Activated naive CD4-positive, alpha-beta T cell treated with anti-CD3 and anti-CD28 coated beads for 36 hours (primary cell): ENCODE results near the gene VAV2. TPM values are rescaled to one million over a fixed set of nuclear protein-coding genes. Genes with fewer than 3 reads are reported as not detected.

Experiments used
- CTCF ChIA-PET: fragments of 350-600 bp; sonication (Branson Sonifier 250); formaldehyde crosslinking; loops from one replicate; lab custom pipeline; 2021; ENCODE audit warnings: antibody characterized with exemption; lab: Charles Lee
- DNase-seq: peaks from one replicate; pipeline ENCODE4 v3.0.0-alpha.2; 2020
- H3K27ac Mint-ChIP-seq: one replicate; pipeline ENCODE4 v1.8.0; 2021; ENCODE audit warnings: mild to moderate bottlenecking, mixed read lengths
- H3K27me3 Mint-ChIP-seq: one replicate; pipeline ENCODE4 v1.8.0; 2021; ENCODE audit warnings: low read depth, mixed read lengths
- H3K36me3 Mint-ChIP-seq: one replicate; pipeline ENCODE4 v1.8.0; 2021; ENCODE audit warnings: low read depth, mixed read lengths
- H3K4me1 Mint-ChIP-seq: one replicate; pipeline ENCODE4 v1.8.0; 2021; ENCODE audit warnings: low read depth, mixed read lengths
- H3K4me3 Mint-ChIP-seq: one replicate; pipeline ENCODE4 v1.8.0; 2021; ENCODE audit warnings: mild to moderate bottlenecking, moderate library complexity, mixed read lengths
- H3K9me3 Mint-ChIP-seq: one replicate; pipeline ENCODE4 v1.8.0; 2021; ENCODE audit warnings: mixed read lengths
- intact Hi-C: fragments of 100-400 bp; cut with micrococcal nuclease; formaldehyde crosslinking; loops from one replicate; pipeline ENCODE4 v1.15.1; 2023
- total RNA-seq, 2 experiments: library from RNA; stranded (reverse); gene quantifications; one replicate each; pipeline ENCODE4 v1.2.3, GENCODE V29; 2021

VAV2 gene
- total RNA-seq, 2 experiments from 2014 or later = 3.4 to 3.8 TPM

GRCh38 chr9:133981958-133982681 lies 10.0 kb downstream of the VAV2 start:
- no peaks in the 10 kb centered on the region for H3K4me1 Mint-ChIP-seq
- no peak for DNase-seq
- no peaks in the 10 kb centered on the region for H3K9me3 Mint-ChIP-seq
- intact Hi-C loops = no loop called here
- no peaks in the 10 kb centered on the region for H3K27me3 Mint-ChIP-seq
- no peak overlapping the region for H3K27ac Mint-ChIP-seq
- no peaks in the 10 kb centered on the region for H3K36me3 Mint-ChIP-seq
- CTCF ChIA-PET = no interaction called here
- H3K4me3 Mint-ChIP-seq = no peak overlapping the region

DNA sequence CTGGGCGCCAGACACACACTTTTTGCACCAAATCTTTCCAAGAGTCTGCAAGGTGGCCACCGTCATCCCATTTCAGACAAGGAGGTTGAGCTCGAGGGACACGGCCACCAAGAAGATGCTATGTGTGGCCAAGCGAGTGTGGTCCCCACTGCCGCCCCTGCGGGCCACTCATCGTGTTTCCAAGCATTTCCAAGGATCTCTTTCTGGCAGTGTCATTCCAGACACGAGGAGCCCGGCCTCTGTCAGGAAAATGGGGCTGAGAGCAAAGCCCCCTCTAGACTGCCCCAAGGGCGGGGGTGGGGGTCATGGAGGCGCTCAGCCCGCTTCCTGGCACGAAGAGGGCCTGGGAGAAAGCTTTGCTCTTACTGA lies 10.6 kb downstream of the VAV2 start:
- no peaks in the 10 kb centered on the region for H3K27me3 Mint-ChIP-seq
- no peak overlapping the region for H3K27ac Mint-ChIP-seq
- no peaks in the 10 kb centered on the region for H3K36me3 Mint-ChIP-seq
- CTCF ChIA-PET = interaction anchor here (1.3 kb wide), 1 partner anchor 12 kb away, joined by 6 read pairs; no protein-coding TSS in a partner anchor
- H3K4me1 Mint-ChIP-seq = no peaks in the 10 kb centered on the region
- intact Hi-C loops = no loop called here
- no peaks in the 10 kb centered on the region for H3K9me3 Mint-ChIP-seq
- no peak overlapping the region for H3K4me3 Mint-ChIP-seq
- DNase-seq = no peak

GRCh38 chr9:133980864-133981588 lies 11.1 kb downstream of the VAV2 start:
- intact Hi-C loops = no loop called here
- Mint-ChIP-seq H3K36me3 (no peaks in the 10 kb centered on the region), H3K27me3 (no peaks in the 10 kb centered on the region), H3K4me1 (no peaks in the 10 kb centered on the region), H3K4me3 (no peak overlapping the region), H3K27ac (no peak overlapping the region), H3K9me3 (no peaks in the 10 kb centered on the region)
- no peak for DNase-seq
- CTCF ChIA-PET = interaction anchor here (1.3 kb wide), 1 partner anchor 13 kb away, joined by 6 read pairs; no protein-coding TSS in a partner anchor

DNA sequence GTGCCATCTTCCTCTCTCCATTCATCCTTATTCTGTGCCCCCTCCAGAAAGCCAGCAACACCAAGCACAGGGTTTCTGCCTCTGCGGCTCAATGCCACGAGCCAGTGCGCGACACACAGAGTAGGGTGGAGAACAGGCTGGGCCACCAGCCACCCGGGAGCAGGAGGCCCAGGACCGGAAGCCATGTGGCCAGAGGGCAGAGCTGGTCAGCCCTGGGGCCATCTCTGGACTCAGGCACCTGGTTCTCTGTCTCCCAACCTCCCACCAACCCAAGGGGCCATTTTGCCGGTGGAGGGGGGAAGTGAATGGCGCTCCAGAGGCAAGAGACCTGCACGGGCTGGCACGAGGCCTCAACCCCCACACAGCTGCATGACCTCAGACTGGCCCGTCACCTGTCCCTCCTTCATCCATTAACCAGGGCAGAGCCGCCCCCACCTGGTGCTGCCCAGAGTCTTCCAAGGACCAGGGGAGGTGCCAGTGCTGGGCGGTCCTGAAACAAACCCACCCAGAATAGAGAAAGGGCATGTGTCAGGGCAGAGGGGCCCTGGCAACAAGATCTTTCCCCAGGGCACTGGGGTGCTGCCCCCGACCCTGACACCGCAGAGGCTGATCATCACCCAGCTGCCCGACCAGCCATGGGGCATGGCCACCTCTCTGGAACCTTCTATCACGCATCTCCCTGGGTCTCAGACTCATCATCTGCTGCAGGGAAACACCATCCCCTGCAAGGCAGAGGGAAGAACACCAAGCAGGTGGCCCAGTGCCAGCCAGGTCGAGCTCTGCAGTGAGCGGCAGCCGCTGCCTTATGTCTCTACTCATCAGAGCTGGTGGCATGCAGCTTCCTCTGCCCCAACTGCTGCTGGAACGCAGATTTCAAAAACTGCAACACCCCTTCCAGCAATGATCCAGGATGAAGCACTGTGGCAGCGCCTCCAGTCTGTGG lies 11.9 kb downstream of the VAV2 start:
- H3K27ac Mint-ChIP-seq = no peak overlapping the region
- H3K4me3 Mint-ChIP-seq = no peak overlapping the region
- H3K36me3 Mint-ChIP-seq = no peaks in the 10 kb centered on the region
- DNase-seq = no peak
- intact Hi-C loops = no loop called here
- CTCF ChIA-PET = interaction anchor here (1.3 kb wide), 1 partner anchor 14 kb away, joined by 6 read pairs; no protein-coding TSS in a partner anchor
- H3K4me1 Mint-ChIP-seq = no peaks in the 10 kb centered on the region
- H3K27me3 Mint-ChIP-seq = no peaks in the 10 kb centered on the region
- H3K9me3 Mint-ChIP-seq = no peaks in the 10 kb centered on the region

GRCh38 chr9:133979273-133979920 lies 12.7 kb downstream of the VAV2 start:
- intact Hi-C loops = no loop called here
- CTCF ChIA-PET = no interaction called here
- Mint-ChIP-seq H3K27me3 (no peaks in the 10 kb centered on the region), H3K4me3 (no peak overlapping the region), H3K36me3 (no peaks in the 10 kb centered on the region), H3K4me1 (no peaks in the 10 kb centered on the region), H3K9me3 (no peaks in the 10 kb centered on the region), H3K27ac (no peak overlapping the region)
- no peak for DNase-seq

DNA sequence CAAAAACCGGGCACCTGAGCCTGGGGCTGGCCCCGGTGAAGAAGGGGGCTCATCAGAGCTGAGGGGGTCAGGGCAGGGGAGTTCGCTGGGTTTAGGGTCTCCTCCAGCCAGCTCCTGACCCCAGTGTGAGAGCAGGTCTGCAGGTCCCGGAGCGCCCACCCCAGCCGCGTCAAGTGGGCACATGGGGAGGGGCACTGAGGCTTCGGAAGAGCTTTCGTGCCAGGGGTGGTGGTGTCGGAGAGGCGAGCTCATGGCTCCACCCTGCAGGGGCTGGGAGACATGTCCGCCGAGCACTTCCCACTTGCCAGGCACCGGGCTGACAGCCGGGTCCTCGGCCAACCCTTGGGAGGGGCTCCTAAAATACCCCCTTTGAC lies 13.2 kb downstream of the VAV2 start:
- Mint-ChIP-seq H3K9me3 (no peaks in the 10 kb centered on the region), H3K4me3 (no peak overlapping the region), H3K36me3 (no peaks in the 10 kb centered on the region), H3K4me1 (no peaks in the 10 kb centered on the region), H3K27ac (no peak overlapping the region), H3K27me3 (no peaks in the 10 kb centered on the region)
- intact Hi-C loops = no loop called here
- CTCF ChIA-PET = no interaction called here
- no peak for DNase-seq

- no peak for DNase-seq
- no peak overlapping the region for H3K4me3 Mint-ChIP-seq
- no peaks in the 10 kb centered on the region for H3K36me3 Mint-ChIP-seq
- CTCF ChIA-PET = no interaction called here
- intact Hi-C loops = no loop called here
- no peaks in the 10 kb centered on the region for H3K9me3 Mint-ChIP-seq
- H3K4me1 Mint-ChIP-seq = no peaks in the 10 kb centered on the region
- no peak overlapping the region for H3K27ac Mint-ChIP-seq
- no peaks in the 10 kb centered on the region for H3K27me3 Mint-ChIP-seq
Measured at GRCh38 chr9:133978226-133978898, 13.8 kb downstream of the VAV2 start.

DNA sequence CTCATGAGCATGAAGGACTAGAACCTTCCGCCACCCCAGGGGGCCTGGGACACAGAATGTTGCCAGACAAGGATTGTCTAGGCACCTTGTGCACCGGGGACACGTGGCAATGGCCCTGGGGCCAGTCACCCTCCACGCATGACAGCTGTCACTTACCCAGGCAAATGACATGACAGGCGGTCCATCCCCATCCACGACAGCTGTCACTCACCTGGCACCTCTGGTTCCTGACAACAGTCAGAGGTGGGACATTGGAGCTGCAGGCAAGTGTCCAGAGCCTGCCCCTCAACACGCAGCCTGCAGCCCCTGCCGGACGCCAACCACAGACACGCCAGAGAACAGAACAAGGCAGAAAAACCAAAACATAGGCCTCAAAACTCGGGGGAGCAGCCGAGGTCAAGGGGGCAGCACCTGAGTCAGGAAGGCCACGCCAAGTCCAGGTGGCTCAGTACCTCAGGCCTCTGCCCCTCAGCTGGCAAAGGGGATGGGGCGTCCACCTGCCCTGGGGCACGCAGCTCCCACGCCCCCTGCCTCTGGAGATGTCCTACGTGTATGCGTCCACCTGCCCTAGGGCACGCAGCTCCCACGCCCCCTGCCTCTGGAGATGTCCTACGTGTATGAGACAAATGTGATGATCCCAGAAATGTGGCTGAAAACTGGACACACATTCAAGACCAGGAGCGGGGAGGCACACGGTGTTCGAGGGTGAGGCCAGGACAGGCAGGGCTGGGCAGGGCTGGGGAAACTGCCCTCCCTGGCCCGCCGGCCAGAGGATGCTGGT lies 14.5 kb downstream of the VAV2 start:
- no peaks in the 10 kb centered on the region for H3K9me3 Mint-ChIP-seq
- H3K27ac Mint-ChIP-seq = no peak overlapping the region
- H3K4me3 Mint-ChIP-seq = no peak overlapping the region
- intact Hi-C loops = no loop called here
- CTCF ChIA-PET = no interaction called here
- H3K4me1 Mint-ChIP-seq = no peaks in the 10 kb centered on the region
- H3K36me3 Mint-ChIP-seq = no peaks in the 10 kb centered on the region
- DNase-seq = no peak
- no peaks in the 10 kb centered on the region for H3K27me3 Mint-ChIP-seq

GRCh38 chr9:133976887-133977286 lies 15.2 kb downstream of the VAV2 start:
- CTCF ChIA-PET = no interaction called here
- Mint-ChIP-seq H3K4me1 (no peaks in the 10 kb centered on the region), H3K9me3 (no peaks in the 10 kb centered on the region), H3K36me3 (no peaks in the 10 kb centered on the region), H3K27ac (no peak overlapping the region), H3K27me3 (no peaks in the 10 kb centered on the region), H3K4me3 (no peak overlapping the region)
- intact Hi-C loops = no loop called here
- DNase-seq = no peak

GRCh38 chr9:133976191-133976861 lies 15.8 kb downstream of the VAV2 start:
- Mint-ChIP-seq H3K4me3 (no peak overlapping the region), H3K36me3 (no peaks in the 10 kb centered on the region), H3K4me1 (no peaks in the 10 kb centered on the region), H3K27ac (no peak overlapping the region), H3K27me3 (no peaks in the 10 kb centered on the region), H3K9me3 (no peaks in the 10 kb centered on the region)
- intact Hi-C loops = no loop called here
- DNase-seq = no peak
- CTCF ChIA-PET = no interaction called here

- H3K27ac Mint-ChIP-seq = no peak overlapping the region
- intact Hi-C loops = no loop called here
- no peaks in the 10 kb centered on the region for H3K36me3 Mint-ChIP-seq
- H3K27me3 Mint-ChIP-seq = no peaks in the 10 kb centered on the region
- DNase-seq = no peak
- no peak overlapping the region for H3K4me3 Mint-ChIP-seq
- CTCF ChIA-PET = no interaction called here
- no peaks in the 10 kb centered on the region for H3K4me1 Mint-ChIP-seq
- H3K9me3 Mint-ChIP-seq = no peaks in the 10 kb centered on the region
Measured at GRCh38 chr9:133975511-133975910, 16.6 kb downstream of the VAV2 start.
